ENCODE results near the gene CDH12. TPM values are rescaled to one million over a fixed set of nuclear protein-coding genes. Genes with fewer than 3 reads are reported as not detected.

The CDH12 gene
- total RNA-seq, 1 donor from 2014 or later = not detected

DNA sequence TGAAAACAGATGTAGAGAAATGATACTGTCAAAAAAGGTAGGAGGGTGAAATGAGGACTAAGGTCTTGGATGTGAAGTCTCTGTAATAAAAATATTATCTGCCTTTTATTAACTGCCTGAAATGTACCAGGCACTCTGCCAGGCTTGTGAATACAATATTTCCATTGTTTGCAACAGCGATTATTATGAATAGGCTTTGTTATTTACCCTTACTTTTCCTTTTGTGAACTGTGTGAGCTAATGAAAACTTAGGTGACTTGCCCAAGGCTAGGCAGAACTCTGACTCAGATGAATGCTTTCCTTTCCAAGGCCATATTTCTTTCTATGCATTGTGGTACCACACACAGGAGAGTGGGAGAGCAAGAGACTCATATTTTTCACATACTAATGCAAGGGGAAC, 204.1 kb downstream of the CDH12 start:
- no peak overlapping the region for H3K4me3 ChIP-seq
- no peaks in the 10 kb centered on the region for H3K36me3 ChIP-seq
- no peaks in the 10 kb centered on the region for H3K4me1 ChIP-seq
- DNase-seq (ENCODE audit: extremely low spot score in 2 of 2) = no peak
- H3K9me3 ChIP-seq = no peaks in the 10 kb centered on the region
- H3K27ac ChIP-seq = no peak overlapping the region
- TF ChIP-seq POLR2A (IDR thresholded peaks at IDR 0.05) (no peak), POLR2AphosphoS5 (IDR thresholded peaks at IDR 0.05; ENCODE audit: insufficient read depth in 1 of 2, low read depth in 1 of 2) (no peak)
- TF ChIP-seq, protein P1, sequence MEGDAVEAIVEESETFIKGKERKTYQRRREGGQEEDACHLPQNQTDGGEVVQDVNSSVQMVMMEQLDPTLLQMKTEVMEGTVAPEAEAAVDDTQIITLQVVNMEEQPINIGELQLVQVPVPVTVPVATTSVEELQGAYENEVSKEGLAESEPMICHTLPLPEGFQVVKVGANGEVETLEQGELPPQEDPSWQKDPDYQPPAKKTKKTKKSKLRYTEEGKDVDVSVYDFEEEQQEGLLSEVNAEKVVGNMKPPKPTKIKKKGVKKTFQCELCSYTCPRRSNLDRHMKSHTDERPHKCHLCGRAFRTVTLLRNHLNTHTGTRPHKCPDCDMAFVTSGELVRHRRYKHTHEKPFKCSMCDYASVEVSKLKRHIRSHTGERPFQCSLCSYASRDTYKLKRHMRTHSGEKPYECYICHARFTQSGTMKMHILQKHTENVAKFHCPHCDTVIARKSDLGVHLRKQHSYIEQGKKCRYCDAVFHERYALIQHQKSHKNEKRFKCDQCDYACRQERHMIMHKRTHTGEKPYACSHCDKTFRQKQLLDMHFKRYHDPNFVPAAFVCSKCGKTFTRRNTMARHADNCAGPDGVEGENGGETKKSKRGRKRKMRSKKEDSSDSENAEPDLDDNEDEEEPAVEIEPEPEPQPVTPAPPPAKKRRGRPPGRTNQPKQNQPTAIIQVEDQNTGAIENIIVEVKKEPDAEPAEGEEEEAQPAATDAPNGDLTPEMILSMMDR (IDR thresholded peaks at IDR 0.05) = no peak
- H3K27me3 ChIP-seq = no peaks in the 10 kb centered on the region
- intact Hi-C loops (cut with DNase I) = no loop called here

DNA sequence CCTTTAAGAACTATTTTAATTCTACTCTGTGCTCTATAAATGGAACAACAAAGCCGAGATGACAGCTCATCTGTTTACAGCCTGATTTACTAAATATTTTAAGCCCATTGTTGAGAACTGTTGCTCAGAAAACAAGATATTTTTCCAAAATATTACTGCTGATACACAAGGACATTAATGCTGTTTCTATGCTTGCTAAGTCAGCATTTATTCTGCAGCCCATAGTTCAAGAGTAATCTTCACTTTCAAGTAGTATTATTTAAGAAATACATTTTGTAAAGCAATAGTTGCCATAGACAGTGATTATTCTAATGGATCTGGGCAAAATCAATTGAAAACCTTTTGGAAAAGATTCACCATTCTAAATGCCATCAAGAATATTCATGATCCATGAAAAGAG, 208.3 kb downstream of the CDH12 start:
- TF ChIP-seq, protein P1 (IDR thresholded peaks at IDR 0.05) = no peak
- TF ChIP-seq POLR2AphosphoS5 (IDR thresholded peaks at IDR 0.05; ENCODE audit: insufficient read depth in 1 of 2, low read depth in 1 of 2) (no peak), POLR2A (IDR thresholded peaks at IDR 0.05) (no peak)
- Histone ChIP-seq H3K27ac (no peak overlapping the region), H3K36me3 (no peaks in the 10 kb centered on the region), H3K4me3 (no peak overlapping the region), H3K9me3 (no peaks in the 10 kb centered on the region), H3K27me3 (no peaks in the 10 kb centered on the region), H3K4me1 (no peaks in the 10 kb centered on the region)
- intact Hi-C loops (cut with DNase I) = no loop called here
- no peak for DNase-seq (ENCODE audit: extremely low spot score in 2 of 2)

DNA sequence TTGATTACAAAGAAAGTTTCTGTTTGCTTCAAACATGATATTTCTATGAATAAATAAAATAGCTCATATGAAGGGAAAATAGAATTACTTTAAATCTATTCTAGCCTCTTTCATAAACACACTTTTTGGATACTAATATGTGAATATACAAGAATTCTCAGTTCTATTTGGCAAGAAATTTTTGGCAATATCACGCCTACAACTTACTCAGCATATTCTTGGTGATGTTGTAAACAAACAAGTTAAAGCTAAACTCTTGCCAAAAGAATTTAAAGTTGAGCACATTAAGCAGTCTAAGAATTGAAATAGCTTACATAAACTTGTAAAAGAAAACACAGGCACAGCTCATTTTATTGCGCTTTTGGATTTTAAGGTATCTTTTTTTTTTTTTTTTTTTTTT, 209.8 kb downstream of the CDH12 start:
- TF ChIP-seq, protein P1 (IDR thresholded peaks at IDR 0.05) = no peak
- no peak for TF ChIP-seq POLR2AphosphoS5 (IDR thresholded peaks at IDR 0.05; ENCODE audit: insufficient read depth in 1 of 2, low read depth in 1 of 2)
- TF ChIP-seq POLR2A (IDR thresholded peaks at IDR 0.05) = no peak
- intact Hi-C loops (cut with DNase I) = no loop called here
- Histone ChIP-seq H3K4me3 (no peak overlapping the region), H3K4me1 (no peaks in the 10 kb centered on the region), H3K27me3 (no peaks in the 10 kb centered on the region), H3K9me3 (no peaks in the 10 kb centered on the region), H3K36me3 (no peaks in the 10 kb centered on the region), H3K27ac (no peak overlapping the region)
- DNase-seq (ENCODE audit: extremely low spot score in 2 of 2) = no peak

DNA sequence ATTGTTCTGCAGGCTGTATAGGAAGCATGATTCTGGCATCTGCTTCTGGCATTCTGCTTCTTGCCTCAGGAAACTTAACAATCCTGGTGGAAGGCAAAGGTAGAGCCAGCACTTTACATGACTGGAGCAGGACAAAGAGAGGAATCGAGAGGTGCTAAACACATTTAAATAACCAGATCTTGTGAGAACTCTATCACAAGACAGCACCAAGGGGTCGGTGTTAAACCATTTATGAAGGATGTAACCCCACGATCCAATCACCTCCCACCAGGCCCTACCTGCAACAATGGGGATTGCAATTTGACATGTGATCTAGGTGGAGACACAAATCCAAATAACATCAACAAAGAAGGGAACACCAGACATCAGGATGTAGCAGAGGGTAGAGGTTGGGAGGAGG, 221.5 kb downstream of the CDH12 start:
- no peaks in the 10 kb centered on the region for H3K36me3 ChIP-seq
- H3K9me3 ChIP-seq = no peaks in the 10 kb centered on the region
- H3K4me3 ChIP-seq = no peak overlapping the region
- intact Hi-C loops (cut with DNase I) = no loop called here
- H3K27ac ChIP-seq = no peak overlapping the region
- H3K4me1 ChIP-seq = no peaks in the 10 kb centered on the region
- H3K27me3 ChIP-seq = no peaks in the 10 kb centered on the region
- TF ChIP-seq POLR2A (IDR thresholded peaks at IDR 0.05) = no peak
- no peak for TF ChIP-seq POLR2AphosphoS5 (IDR thresholded peaks at IDR 0.05; ENCODE audit: insufficient read depth in 1 of 2, low read depth in 1 of 2)
- TF ChIP-seq, protein P1 (IDR thresholded peaks at IDR 0.05) = no peak
- DNase-seq (ENCODE audit: extremely low spot score in 2 of 2) = no peak

DNA sequence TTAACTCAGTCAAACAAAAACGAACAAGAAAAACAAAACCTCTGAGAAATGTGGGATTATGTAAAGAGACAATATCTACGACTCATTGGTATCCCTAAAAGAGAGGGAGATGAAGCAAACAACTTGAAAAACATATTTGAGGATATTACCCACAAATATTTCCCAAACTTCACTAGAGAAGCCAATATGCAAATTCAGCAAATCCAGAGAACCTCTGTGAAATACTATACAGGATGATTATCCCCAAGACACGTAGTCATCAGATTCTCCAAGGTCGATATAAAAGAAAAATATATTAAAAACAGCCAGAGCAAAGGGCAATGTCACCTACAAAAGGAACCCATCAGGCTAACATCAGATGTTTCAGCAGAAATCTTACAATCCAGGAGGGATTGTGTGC, 226.1 kb downstream of the CDH12 start:
- intact Hi-C loops (cut with DNase I) = no loop called here
- Histone ChIP-seq H3K36me3 (no peaks in the 10 kb centered on the region), H3K9me3 (no peaks in the 10 kb centered on the region), H3K27ac (no peak overlapping the region), H3K4me3 (no peak overlapping the region), H3K4me1 (no peaks in the 10 kb centered on the region), H3K27me3 (no peaks in the 10 kb centered on the region)
- DNase-seq (ENCODE audit: extremely low spot score in 2 of 2) = no peak
- TF ChIP-seq, protein P1 (IDR thresholded peaks at IDR 0.05) = no peak
- TF ChIP-seq POLR2A (IDR thresholded peaks at IDR 0.05) (no peak), POLR2AphosphoS5 (IDR thresholded peaks at IDR 0.05; ENCODE audit: insufficient read depth in 1 of 2, low read depth in 1 of 2) (no peak)

Measured in vagina (tissue), 2 donors.